ENCODE measurements around the gene FAM156B. TPM values are rescaled to one million over a fixed set of nuclear protein-coding genes. Genes with fewer than 3 reads are reported as not detected.

Gene FAM156B, protein sequence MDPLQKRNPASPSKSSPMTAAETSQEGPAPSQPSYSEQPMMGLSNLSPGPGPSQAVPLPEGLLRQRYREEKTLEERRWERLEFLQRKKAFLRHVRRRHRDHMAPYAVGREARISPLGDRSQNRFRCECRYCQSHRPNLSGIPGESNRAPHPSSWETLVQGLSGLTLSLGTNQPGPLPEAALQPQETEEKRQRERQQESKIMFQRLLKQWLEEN
- total RNA-seq (2014; rRNA removed; shearing (Covaris generic)): 39.3 and 51.9 TPM in 2 replicates

DNA sequence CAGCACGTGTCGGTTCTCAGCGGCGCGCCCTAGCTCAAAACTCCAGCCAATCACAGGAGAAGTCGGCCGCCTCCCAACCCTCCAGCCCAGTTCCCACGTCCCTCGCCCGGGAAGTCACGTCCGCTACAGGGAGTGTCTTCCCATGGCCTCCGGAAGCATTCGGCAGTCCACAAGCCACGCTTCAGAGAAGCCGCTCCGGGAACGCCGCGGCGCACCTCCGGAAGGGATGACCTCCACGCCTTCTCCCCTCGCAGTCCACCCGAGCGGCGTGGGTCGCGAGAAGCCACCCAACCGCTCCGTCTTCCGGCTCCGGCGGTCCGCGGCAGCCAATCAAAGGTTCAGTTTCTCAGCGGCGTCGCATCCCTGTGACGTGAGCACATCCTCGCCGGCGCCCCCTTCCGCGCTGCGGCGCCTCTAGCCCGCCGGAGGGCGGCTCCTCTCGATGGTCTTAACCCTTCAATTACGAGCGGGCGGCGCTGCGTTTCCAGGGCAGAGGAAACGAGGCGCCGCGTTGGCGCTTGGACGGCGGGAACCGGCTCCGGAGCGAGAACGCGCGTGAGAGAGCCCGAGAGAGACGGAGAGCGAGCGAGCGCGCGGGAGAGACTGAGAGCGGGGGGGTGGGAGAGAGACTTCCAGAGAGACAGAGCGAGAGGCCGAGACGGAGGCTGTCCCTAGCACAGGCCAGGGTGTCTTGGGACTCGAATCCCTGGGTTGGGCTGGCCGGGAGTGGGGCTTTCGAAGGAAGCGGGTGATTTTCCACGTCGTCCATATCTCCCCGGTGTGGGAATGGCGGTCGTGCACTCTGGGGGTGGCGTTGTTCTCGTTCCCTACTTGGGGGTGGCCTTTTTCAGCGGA is at the start of gene FAM156B:
FAM156B (plus strand) TSS at position 476 of the 855 bp plus-strand sequence. CDS start 9,896 bp downstream, outside the sequence.

GRCh38 chrX:52867610-52868348 is 29.4 kb upstream of the FAM156B start, which contains the start of gene XAGE3:
Gene XAGE3, minus strand, starts transcription at chrX:52868083. Its CDS starts 950 bp downstream, at chrX:52867133.

Other genes with a start within 250 kb of the FAM156B start
- gene SSX7, start 242.4 kb upstream of the FAM156B start, total RNA-seq (2014; rRNA removed; shearing (Covaris generic)): not detected in 2 replicates
- 0.72 and 4.5 TPM in 2 replicates for gene SSX2, start 190.2 kb upstream of the FAM156B start, total RNA-seq (2014; rRNA removed; shearing (Covaris generic))
- gene SSX2B, start 146.1 kb upstream of the FAM156B start, total RNA-seq (2014; rRNA removed; shearing (Covaris generic)): 24.9 and 31.2 TPM in 2 replicates
- gene SPANXN5, start 99.9 kb upstream of the FAM156B start, total RNA-seq (2014; rRNA removed; shearing (Covaris generic)): not detected in 2 replicates
- gene XAGE5, start 86.0 kb upstream of the FAM156B start, total RNA-seq (2014; rRNA removed; shearing (Covaris generic)): not detected in 2 replicates
- not detected in 2 replicates for gene XAGE3, start 29.2 kb upstream of the FAM156B start, total RNA-seq (2014; rRNA removed; shearing (Covaris generic))
- gene FAM156A, start 61.2 kb downstream of the FAM156B start, total RNA-seq (2014; rRNA removed; shearing (Covaris generic)): 7.5 and 16.4 TPM in 2 replicates
- not detected in 2 replicates for gene GPR173, start 151.5 kb downstream of the FAM156B start, total RNA-seq (2014; rRNA removed; shearing (Covaris generic))
- 19.0 and 19.7 TPM in 2 replicates for gene TSPYL2, start 185.0 kb downstream of the FAM156B start, total RNA-seq (2014; rRNA removed; shearing (Covaris generic))
- 4.9 and 6.9 TPM in 2 replicates for gene KANTR, start 196.8 kb downstream of the FAM156B start, total RNA-seq (2014; rRNA removed; shearing (Covaris generic))